WTC11 (cell line): ENCODE results near the gene GDF11. TPM values are rescaled to one million over a fixed set of nuclear protein-coding genes. Genes with fewer than 3 reads are reported as not detected.

Experiments used
- ATAC-seq: fragments of 200-7000 bp; cut with Tn5 transposase; 2 replicates; pipeline ENCODE4 v1.10.0; 2021; ENCODE audit warnings: mild to moderate bottlenecking, moderate library complexity
- CTCF ChIA-PET: fragments of 300-600 bp; sonication (Branson Sonifier 250); formaldehyde crosslinking; loops from one replicate; lab custom pipeline; 2021; ENCODE audit warnings: antibody characterized with exemption; lab: Charles Lee
- POLR2A ChIA-PET: fragments of 350-600 bp; sonication (Branson Sonifier 250); formaldehyde crosslinking; loops from one replicate; lab custom pipeline; 2021; ENCODE audit warnings: antibody characterized with exemption; lab: Charles Lee
- DNase-seq: peaks from one replicate; pipeline ENCODE4 v3.0.0; 2021; ENCODE audit warnings: low spot score
- H3K27ac Mint-ChIP-seq: 2 replicates; pipeline ENCODE4 v1.8.0; 2021; ENCODE audit warnings: mixed read lengths
- H3K27me3 Mint-ChIP-seq: 2 replicates; pipeline ENCODE4 v1.8.0; 2021; ENCODE audit warnings: low read depth, mild to moderate bottlenecking, moderate library complexity, mixed read lengths
- H3K36me3 Mint-ChIP-seq: 2 replicates; pipeline ENCODE4 v1.8.0; 2021; ENCODE audit warnings: mixed read lengths
- H3K4me1 Mint-ChIP-seq: 2 replicates; pipeline ENCODE4 v1.8.0; 2022; ENCODE audit warnings: mixed read lengths
- H3K4me3 Mint-ChIP-seq: 2 replicates; pipeline ENCODE4 v1.8.0; 2021; ENCODE audit warnings: mild to moderate bottlenecking, moderate library complexity, mixed read lengths
- H3K9me3 Mint-ChIP-seq: 2 replicates; pipeline ENCODE4 v1.8.0; 2021; ENCODE audit warnings: mixed read lengths
- CREB1 ChIP-seq: sonication (generic); formaldehyde crosslinking; IDR thresholded peaks from 2 replicates; pipeline ENCODE4 v1.8.0; 2023; ENCODE audit warnings: mild to moderate bottlenecking, missing genetic modification reagents
- CREM ChIP-seq: sonication (generic); formaldehyde crosslinking; IDR thresholded peaks from 2 replicates; pipeline ENCODE4 v1.8.1; 2022; ENCODE audit warnings: mild to moderate bottlenecking, missing genetic modification reagents, moderate library complexity
- ESRRA ChIP-seq: sonication (generic); formaldehyde crosslinking; IDR thresholded peaks from 2 replicates; pipeline ENCODE4 v1.8.1; 2022; ENCODE audit warnings: mild to moderate bottlenecking, missing genetic modification reagents, borderline replicate concordance
- FOXK1 ChIP-seq: sonication (generic); formaldehyde crosslinking; IDR thresholded peaks from 2 replicates; pipeline ENCODE4 v1.8.0; 2022; ENCODE audit warnings: mild to moderate bottlenecking, moderate library complexity, missing genetic modification reagents
- GABPB1 ChIP-seq: sonication (generic); formaldehyde crosslinking; IDR thresholded peaks from 2 replicates; pipeline ENCODE4 v1.8.1; 2023; ENCODE audit warnings: mild to moderate bottlenecking, missing genetic modification reagents
- KAT7 ChIP-seq: sonication (generic); formaldehyde crosslinking; IDR thresholded peaks from 2 replicates; pipeline ENCODE4 v1.8.1; 2023; ENCODE audit warnings: missing genetic modification reagents, mild to moderate bottlenecking, borderline replicate concordance
- MYBL2 ChIP-seq: sonication (generic); formaldehyde crosslinking; IDR thresholded peaks from 2 replicates; pipeline ENCODE4 v1.8.1; 2023; ENCODE audit warnings: mild to moderate bottlenecking, moderate library complexity, missing genetic modification reagents
- NFATC4 ChIP-seq: fragments of 250-450 bp; sonication (Bioruptor Pico); IDR thresholded peaks from 2 replicates; pipeline ENCODE4 v1.9.0; 2021; ENCODE audit warnings: mild to moderate bottlenecking
- NFE2L1 ChIP-seq: sonication (generic); formaldehyde crosslinking; IDR thresholded peaks from 2 replicates; pipeline ENCODE4 v1.8.1; 2023; ENCODE audit warnings: missing genetic modification reagents
- NR1H2 ChIP-seq: sonication (generic); formaldehyde crosslinking; IDR thresholded peaks from 2 replicates; pipeline ENCODE4 v1.9.0; 2021; ENCODE audit warnings: mild to moderate bottlenecking, moderate library complexity, missing genetic modification reagents
- RORB ChIP-seq: fragments of 250-450 bp; sonication (Bioruptor Pico); IDR thresholded peaks from 2 replicates; pipeline ENCODE4 v1.9.0; 2021; ENCODE audit warnings: mild to moderate bottlenecking
- SMAD4 ChIP-seq: sonication (generic); formaldehyde crosslinking; IDR thresholded peaks from 2 replicates; pipeline ENCODE4 v1.8.0; 2022; ENCODE audit warnings: mild to moderate bottlenecking, missing genetic modification reagents
- SP1 ChIP-seq: sonication (generic); formaldehyde crosslinking; conservative IDR thresholded peaks from 2 replicates; pipeline ENCODE4 v1.8.1; 2022; ENCODE audit warnings: missing genetic modification reagents
- TCF7 ChIP-seq: sonication (generic); formaldehyde crosslinking; IDR thresholded peaks from 2 replicates; pipeline ENCODE4 v1.8.0; 2022; ENCODE audit warnings: mild to moderate bottlenecking, low read depth, missing genetic modification reagents, moderate library complexity
- TEAD4 ChIP-seq: sonication (generic); formaldehyde crosslinking; IDR thresholded peaks from 2 replicates; pipeline ENCODE4 v1.8.0; 2022; ENCODE audit warnings: mild to moderate bottlenecking, missing genetic modification reagents
- TP53 ChIP-seq: sonication (generic); formaldehyde crosslinking; IDR thresholded peaks from 2 replicates; pipeline ENCODE4 v1.8.1; 2023; ENCODE audit warnings: mild to moderate bottlenecking, missing genetic modification reagents
- ZNF263 ChIP-seq: sonication (generic); formaldehyde crosslinking; IDR thresholded peaks from 2 replicates; pipeline ENCODE4 v1.8.1; 2022; ENCODE audit warnings: low read depth, mild to moderate bottlenecking, moderate library complexity, missing genetic modification reagents
- ZNF416 ChIP-seq: fragments of 250-450 bp; sonication (Bioruptor Pico); IDR thresholded peaks from 2 replicates; pipeline ENCODE4 v1.9.0; 2021; ENCODE audit warnings: mild to moderate bottlenecking, inconsistent platforms
- ZNF671 ChIP-seq: fragments of 250-450 bp; sonication (Bioruptor Pico); IDR thresholded peaks from 2 replicates; pipeline ENCODE4 v1.8.0; 2021; ENCODE audit warnings: mild to moderate bottlenecking
- total RNA-seq: library from RNA; stranded (reverse); gene quantifications from 3 replicates; pipeline ENCODE4 v1.2.3, GENCODE V29; 2021
- TF ChIP-seq, protein P1 (sequence below): sonication (generic); formaldehyde crosslinking; IDR thresholded peaks from 2 replicates; pipeline ENCODE4 v1.8.1; 2023; ENCODE audit warnings: mild to moderate bottlenecking, missing genetic modification reagents, moderate library complexity
- TF ChIP-seq, protein P2 (sequence below): sonication (generic); formaldehyde crosslinking; IDR thresholded peaks from 2 replicates; pipeline ENCODE4 v1.8.0; 2023; ENCODE audit warnings: missing genetic modification reagents, mild to moderate bottlenecking, borderline replicate concordance
- TF ChIP-seq, protein P3 (sequence below): sonication (generic); formaldehyde crosslinking; IDR thresholded peaks from 2 replicates; pipeline ENCODE4 v1.8.0; 2022; ENCODE audit warnings: mild to moderate bottlenecking, missing genetic modification reagents
- TF ChIP-seq, protein P4 (sequence below): sonication (generic); formaldehyde crosslinking; IDR thresholded peaks from 2 replicates; pipeline ENCODE4 v1.8.1; 2022; ENCODE audit warnings: mild to moderate bottlenecking, moderate library complexity, missing genetic modification reagents
- TF ChIP-seq, protein P5 (sequence below): sonication (generic); formaldehyde crosslinking; IDR thresholded peaks from 2 replicates; pipeline ENCODE4 v1.8.1; 2023; ENCODE audit warnings: mild to moderate bottlenecking, missing genetic modification reagents, moderate library complexity

GDF11 gene
- total RNA-seq, 1 experiment from 2014 or later = 16.9 TPM

DNA sequence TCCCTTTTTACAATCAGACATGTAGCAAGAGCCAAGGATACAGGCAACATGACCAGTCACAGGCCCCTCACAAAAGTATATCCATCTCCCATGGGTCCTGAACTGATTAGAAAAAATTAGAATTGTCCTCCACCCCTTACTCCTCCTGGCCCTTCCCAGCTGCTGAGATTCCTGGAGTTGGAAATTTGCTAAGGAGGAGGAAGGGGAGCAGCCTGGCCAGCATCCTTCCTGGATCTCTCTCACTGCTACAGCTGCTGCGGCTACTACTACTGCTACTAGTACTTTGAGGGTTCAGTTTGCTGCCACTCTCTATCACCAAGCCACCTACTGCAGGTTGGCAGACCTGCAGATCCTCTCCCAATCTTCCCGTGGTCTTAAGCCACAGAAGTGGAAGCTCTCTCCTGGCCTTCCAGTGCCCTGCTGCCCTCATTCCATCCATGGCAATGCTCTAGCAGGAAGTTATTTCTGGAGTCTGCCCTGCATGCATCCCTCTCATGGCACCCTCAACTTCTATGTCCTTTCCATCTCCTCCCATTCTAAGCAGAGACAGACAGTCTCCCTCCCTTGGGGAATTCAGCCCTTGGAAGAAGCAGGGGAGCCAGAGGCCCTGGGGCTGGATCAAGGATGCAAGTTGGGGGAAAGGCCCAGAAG is 36.2 kb upstream of the GDF11 start (continued):
- TF ChIP-seq, protein P1, sequence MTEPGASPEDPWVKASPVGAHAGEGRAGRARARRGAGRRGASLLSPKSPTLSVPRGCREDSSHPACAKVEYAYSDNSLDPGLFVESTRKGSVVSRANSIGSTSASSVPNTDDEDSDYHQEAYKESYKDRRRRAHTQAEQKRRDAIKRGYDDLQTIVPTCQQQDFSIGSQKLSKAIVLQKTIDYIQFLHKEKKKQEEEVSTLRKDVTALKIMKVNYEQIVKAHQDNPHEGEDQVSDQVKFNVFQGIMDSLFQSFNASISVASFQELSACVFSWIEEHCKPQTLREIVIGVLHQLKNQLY = no peak
- TF ChIP-seq TP53 (CRISPR knock-in tag) (no peak), ZNF671 (CRISPR knock-in tag) (no peak), KAT7 (CRISPR knock-in tag) (no peak), NR1H2 (CRISPR knock-in tag) (no peak), MYBL2 (no peak), ESRRA (CRISPR knock-in tag) (no peak)
- TF ChIP-seq, protein P2, sequence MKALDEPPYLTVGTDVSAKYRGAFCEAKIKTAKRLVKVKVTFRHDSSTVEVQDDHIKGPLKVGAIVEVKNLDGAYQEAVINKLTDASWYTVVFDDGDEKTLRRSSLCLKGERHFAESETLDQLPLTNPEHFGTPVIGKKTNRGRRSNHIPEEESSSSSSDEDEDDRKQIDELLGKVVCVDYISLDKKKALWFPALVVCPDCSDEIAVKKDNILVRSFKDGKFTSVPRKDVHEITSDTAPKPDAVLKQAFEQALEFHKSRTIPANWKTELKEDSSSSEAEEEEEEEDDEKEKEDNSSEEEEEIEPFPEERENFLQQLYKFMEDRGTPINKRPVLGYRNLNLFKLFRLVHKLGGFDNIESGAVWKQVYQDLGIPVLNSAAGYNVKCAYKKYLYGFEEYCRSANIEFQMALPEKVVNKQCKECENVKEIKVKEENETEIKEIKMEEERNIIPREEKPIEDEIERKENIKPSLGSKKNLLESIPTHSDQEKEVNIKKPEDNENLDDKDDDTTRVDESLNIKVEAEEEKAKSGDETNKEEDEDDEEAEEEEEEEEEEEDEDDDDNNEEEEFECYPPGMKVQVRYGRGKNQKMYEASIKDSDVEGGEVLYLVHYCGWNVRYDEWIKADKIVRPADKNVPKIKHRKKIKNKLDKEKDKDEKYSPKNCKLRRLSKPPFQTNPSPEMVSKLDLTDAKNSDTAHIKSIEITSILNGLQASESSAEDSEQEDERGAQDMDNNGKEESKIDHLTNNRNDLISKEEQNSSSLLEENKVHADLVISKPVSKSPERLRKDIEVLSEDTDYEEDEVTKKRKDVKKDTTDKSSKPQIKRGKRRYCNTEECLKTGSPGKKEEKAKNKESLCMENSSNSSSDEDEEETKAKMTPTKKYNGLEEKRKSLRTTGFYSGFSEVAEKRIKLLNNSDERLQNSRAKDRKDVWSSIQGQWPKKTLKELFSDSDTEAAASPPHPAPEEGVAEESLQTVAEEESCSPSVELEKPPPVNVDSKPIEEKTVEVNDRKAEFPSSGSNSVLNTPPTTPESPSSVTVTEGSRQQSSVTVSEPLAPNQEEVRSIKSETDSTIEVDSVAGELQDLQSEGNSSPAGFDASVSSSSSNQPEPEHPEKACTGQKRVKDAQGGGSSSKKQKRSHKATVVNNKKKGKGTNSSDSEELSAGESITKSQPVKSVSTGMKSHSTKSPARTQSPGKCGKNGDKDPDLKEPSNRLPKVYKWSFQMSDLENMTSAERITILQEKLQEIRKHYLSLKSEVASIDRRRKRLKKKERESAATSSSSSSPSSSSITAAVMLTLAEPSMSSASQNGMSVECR = no peak

DNA sequence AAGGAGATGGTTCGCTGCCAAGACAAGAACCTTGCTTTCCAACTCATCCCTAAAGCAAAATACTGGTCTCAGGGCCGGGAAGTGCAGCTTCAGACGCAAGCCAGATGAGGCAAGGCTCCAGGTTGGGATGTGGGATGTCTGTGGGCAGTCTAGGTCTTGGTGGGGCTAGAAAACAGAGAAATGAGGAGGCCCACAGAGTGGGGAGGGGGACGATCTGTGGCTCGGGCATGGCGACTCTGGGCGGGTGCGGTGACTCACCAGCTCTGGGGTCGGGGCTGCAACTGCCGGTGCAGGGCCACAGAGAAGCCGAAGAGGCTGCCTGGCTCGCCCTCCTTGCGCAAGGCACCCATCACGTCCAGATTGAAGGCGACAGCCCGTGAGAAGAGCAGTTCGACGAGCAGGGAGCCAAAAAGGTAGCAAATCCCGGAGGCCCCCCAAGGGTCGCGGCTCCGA is 35.7 kb upstream of the GDF11 start:
- peak overlapping the region; percentile 88 for H3K4me3 Mint-ChIP-seq
- ATAC-seq (peak; percentile 21), DNase-seq (peak; percentile 52)
- peaks cover 37% of the 10 kb centered on the region for H3K27me3 Mint-ChIP-seq
- CTCF ChIA-PET = interaction anchor here (0.5 to 3.9 kb wide), 15 partner anchors 11 to 290 kb away, joined by 3 to 141 read pairs (median 8); partner anchors contain the start of genes BLOC1S1, CD63, DNAJC14 and ORMDL2
- peaks cover 36% of the 10 kb centered on the region for H3K4me1 Mint-ChIP-seq
- TF ChIP-seq GABPB1 (CRISPR knock-in tag) = no peak
- TF ChIP-seq CREB1 (CRISPR knock-in tag) = no peak
- no peak for TF ChIP-seq ZNF263 (CRISPR knock-in tag)
- TF ChIP-seq, protein P3, sequence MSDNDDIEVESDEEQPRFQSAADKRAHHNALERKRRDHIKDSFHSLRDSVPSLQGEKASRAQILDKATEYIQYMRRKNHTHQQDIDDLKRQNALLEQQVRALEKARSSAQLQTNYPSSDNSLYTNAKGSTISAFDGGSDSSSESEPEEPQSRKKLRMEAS (CRISPR knock-in tag) = no peak
- no peak for TF ChIP-seq RORB
- no peak for TF ChIP-seq TCF7 (CRISPR knock-in tag)
- no peak for TF ChIP-seq TEAD4 (CRISPR knock-in tag)
- no peak for TF ChIP-seq NFATC4 (CRISPR knock-in tag)
- no peak for TF ChIP-seq SMAD4 (CRISPR knock-in tag)
- POLR2A ChIA-PET = interaction anchor here (1.0 to 2.0 kb wide), 5 partner anchors 8 to 123 kb away, joined by 3 to 13 read pairs (median 6); partner anchors contain the start of genes BLOC1S1 and CD63
- no peak overlapping the region for H3K27ac Mint-ChIP-seq
- H3K9me3 Mint-ChIP-seq = no peaks in the 10 kb centered on the region
- H3K36me3 Mint-ChIP-seq = no peaks in the 10 kb centered on the region

DNA sequence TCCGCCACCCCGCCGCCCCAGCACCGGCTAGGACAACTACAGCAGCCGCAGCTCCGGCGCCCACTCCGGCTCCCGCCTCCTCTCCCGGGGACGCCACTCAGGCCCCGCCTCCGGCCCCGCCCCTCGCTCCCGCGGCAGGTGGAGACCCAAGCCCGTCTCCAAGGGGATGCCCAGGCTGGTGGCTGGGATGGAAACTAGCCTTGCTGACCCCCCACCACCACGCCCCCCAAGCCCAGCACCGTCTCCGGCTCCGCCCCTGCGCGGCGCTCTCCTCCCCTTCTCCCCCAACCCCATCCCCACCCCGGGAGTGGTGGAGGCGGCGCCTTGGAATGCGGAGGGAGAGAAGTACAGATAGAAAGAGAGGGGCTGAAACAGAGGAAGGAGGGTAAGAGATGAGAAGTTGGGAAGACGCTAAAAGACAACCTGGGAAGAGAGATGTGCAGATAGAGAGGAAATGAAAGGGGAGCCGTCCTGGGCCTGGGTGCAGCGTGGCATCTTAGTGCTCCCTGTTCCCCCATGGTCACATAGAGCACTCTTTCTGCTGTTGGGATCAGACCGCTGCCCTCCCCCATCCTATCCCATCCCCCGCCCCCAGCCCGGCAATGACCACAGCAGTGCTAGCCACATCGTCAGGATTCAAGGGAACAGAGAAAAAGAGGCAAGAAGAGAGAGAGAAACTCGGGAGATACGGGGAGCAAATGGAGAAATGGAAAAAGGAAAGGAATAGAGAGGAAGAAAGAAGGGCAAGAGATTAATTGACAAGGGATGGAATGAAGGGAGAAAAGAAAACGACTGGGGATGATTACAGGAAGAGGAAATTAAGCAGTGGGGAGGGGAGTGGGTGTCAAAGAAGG is 34.9 kb upstream of the GDF11 start, which contains the start of gene ITGA7:
Gene ITGA7 (minus strand): TSS at position 64 of the 854 bp plus-strand sequence. CDS start 222 bp downstream, outside the sequence.
- DNase-seq (peak; percentile 97), ATAC-seq (peak; percentile 85)
- Mint-ChIP-seq H3K9me3 (no peaks in the 10 kb centered on the region), H3K27me3 (peaks cover 44% of the 10 kb centered on the region), H3K4me1 (peaks cover 36% of the 10 kb centered on the region), H3K36me3 (no peaks in the 10 kb centered on the region), H3K4me3 (peak within 1 kb of the TSS; percentile 88), H3K27ac (peak within 1 kb of the TSS; percentile 91)
- POLR2A ChIA-PET = interaction anchor here (0.5 to 1.4 kb wide), 5 partner anchors 8 to 122 kb away, joined by 3 to 13 read pairs (median 5); partner anchors contain the start of genes BLOC1S1 and CD63
- CTCF ChIA-PET = interaction anchor here (0.5 to 3.9 kb wide), 13 partner anchors 12 to 289 kb away, joined by 3 to 141 read pairs (median 8); partner anchors contain the start of genes BLOC1S1, CD63, RDH5 and SUOX
- TF ChIP-seq CREM (CRISPR knock-in tag) = no peak
- TF ChIP-seq ESRRA (CRISPR knock-in tag) = no peak
- no peak for TF ChIP-seq ZNF416 (CRISPR knock-in tag)
- no peak for TF ChIP-seq SMAD4 (CRISPR knock-in tag)
- TF ChIP-seq, protein P4, sequence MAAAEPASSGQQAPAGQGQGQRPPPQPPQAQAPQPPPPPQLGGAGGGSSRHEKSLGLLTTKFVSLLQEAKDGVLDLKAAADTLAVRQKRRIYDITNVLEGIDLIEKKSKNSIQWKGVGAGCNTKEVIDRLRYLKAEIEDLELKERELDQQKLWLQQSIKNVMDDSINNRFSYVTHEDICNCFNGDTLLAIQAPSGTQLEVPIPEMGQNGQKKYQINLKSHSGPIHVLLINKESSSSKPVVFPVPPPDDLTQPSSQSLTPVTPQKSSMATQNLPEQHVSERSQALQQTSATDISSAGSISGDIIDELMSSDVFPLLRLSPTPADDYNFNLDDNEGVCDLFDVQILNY (CRISPR knock-in tag) = peak; percentile 55; the same call in 1 of the 2 replicates
- TF ChIP-seq NFE2L1 (CRISPR knock-in tag) = 0 out of 2 replicates have a peak, but pooled peaks have one; percentile 21
- 0 out of 2 replicates have a peak, but pooled peaks have one; percentile 33 for TF ChIP-seq FOXK1
- TF ChIP-seq, protein P5, sequence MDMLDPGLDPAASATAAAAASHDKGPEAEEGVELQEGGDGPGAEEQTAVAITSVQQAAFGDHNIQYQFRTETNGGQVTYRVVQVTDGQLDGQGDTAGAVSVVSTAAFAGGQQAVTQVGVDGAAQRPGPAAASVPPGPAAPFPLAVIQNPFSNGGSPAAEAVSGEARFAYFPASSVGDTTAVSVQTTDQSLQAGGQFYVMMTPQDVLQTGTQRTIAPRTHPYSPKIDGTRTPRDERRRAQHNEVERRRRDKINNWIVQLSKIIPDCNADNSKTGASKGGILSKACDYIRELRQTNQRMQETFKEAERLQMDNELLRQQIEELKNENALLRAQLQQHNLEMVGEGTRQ = peak; percentile 17; the same call in 1 of the 2 replicates
- peak; percentile 90 for TF ChIP-seq SP1
